Panc1 (cell line): ENCODE data around the gene CACNA1D. TPM values are rescaled to one million over a fixed set of nuclear protein-coding genes. Genes with fewer than 3 reads are reported as not detected.

ENCODE experiments used
- ATAC-seq: fragments of 200-7000 bp; cut with Tn5 transposase; 2 replicates; pipeline ENCODE4 v1.9.1; 2020; ENCODE audit warnings: mild to moderate bottlenecking, moderate library complexity
- BruUV-seq: library from RNA; stranded (reverse); fragments of 400-500 nt; replicated peaks from 2 replicates; lab custom pipeline; 2021; lab: Mats Ljungman, UMichigan
- CTCF ChIA-PET: fragments of 300-600 bp; sonication (Branson Sonifier 250); formaldehyde crosslinking; loops from one replicate; lab custom pipeline; 2022; ENCODE audit warnings: antibody characterized with exemption; lab: Charles Lee
- POLR2A ChIA-PET: fragments of 300-600 bp; sonication (Branson Sonifier 250); formaldehyde crosslinking; loops from one replicate; lab custom pipeline; 2022; ENCODE audit warnings: antibody characterized with exemption; lab: Charles Lee
- DNase-seq: peaks from one replicate; pipeline ENCODE4 v3.0.0-alpha.2; 2010; ENCODE audit warnings: low read depth, low spot score
- H3K27ac ChIP-seq: 2 replicates; pipeline ENCODE4 v1.5.1; 2011; ENCODE audit warnings: mild to moderate bottlenecking, low read length, inconsistent platforms
- H3K27me3 ChIP-seq: fragments of 200-500 bp; sonication (Bioruptor generic); 2 replicates; pipeline ENCODE4 v1.6.0; 2014; ENCODE audit warnings: low read length, inconsistent platforms; ENCODE audit not compliant: control insufficient read depth, insufficient read depth
- H3K36me3 ChIP-seq: fragments of 200-500 bp; sonication (Bioruptor generic); 2 replicates; pipeline ENCODE4 v1.5.1; 2014; ENCODE audit warnings: inconsistent platforms, mild to moderate bottlenecking, low read length, moderate library complexity; ENCODE audit not compliant: control insufficient read depth, insufficient read depth
- H3K4me1 ChIP-seq: 2 replicates; pipeline ENCODE4 v1.5.1; 2011; ENCODE audit warnings: inconsistent platforms, mild to moderate bottlenecking, low read length, moderate library complexity; ENCODE audit not compliant: control insufficient read depth, insufficient read depth
- H3K4me3 ChIP-seq, 2 experiments: 2 replicates each; pipeline ENCODE4 v1.5.1; 2011 to 2012; ENCODE audit warnings: low read depth in 2 of 2, low read length in 2 of 2, mild to moderate bottlenecking in 2 of 2, inconsistent platforms in 1 of 2, moderate library complexity in 1 of 2
- H3K9me3 ChIP-seq: fragments of 200-500 bp; sonication (Bioruptor generic); 2 replicates; pipeline ENCODE4 v1.5.1; 2014; ENCODE audit warnings: low read depth, mild to moderate bottlenecking, inconsistent platforms, low read length, moderate library complexity; ENCODE audit not compliant: control insufficient read depth, insufficient read depth
- CTCF ChIP-seq: fragments of 450-650 bp; IDR thresholded peaks from 2 replicates; pipeline ENCODE4 v1.5.1; 2017; ENCODE audit warnings: mild to moderate bottlenecking
- POLR2AphosphoS5 ChIP-seq: IDR thresholded peaks from 2 replicates; pipeline ENCODE4 v1.6.1; 2012; ENCODE audit warnings: mild to moderate bottlenecking, low read depth, low read length, moderate library complexity
- REST ChIP-seq, 2 experiments: IDR thresholded peaks; 2 replicates each; pipeline ENCODE4 v1.6.1; 2011 to 2012; ENCODE audit warnings: low read depth in 2 of 2, control low read depth in 1 of 2, low read length in 1 of 2, mild to moderate bottlenecking in 1 of 2, moderate library complexity in 1 of 2; ENCODE audit not compliant: insufficient read depth in 1 of 2
- SIN3A ChIP-seq: IDR thresholded peaks from 2 replicates; pipeline ENCODE4 v1.6.1; 2012; ENCODE audit warnings: low read depth, mild to moderate bottlenecking, low read length, moderate library complexity, borderline replicate concordance; ENCODE audit not compliant: insufficient read depth
- TCF7L2 ChIP-seq: IDR thresholded peaks from 2 replicates; pipeline ENCODE4 v1.6.1; 2011; ENCODE audit warnings: mild to moderate bottlenecking, low read depth, low read length, inconsistent platforms
- in situ Hi-C: cut with HindIII; loops from 2 replicates; pipeline ENCODE4 v1.10.0; 2016; ENCODE audit warnings: low sequenced_read_pairs, low pct_unique_long_range_greater_than_20kb
- intact Hi-C: fragments of 100-400 bp; cut with micrococcal nuclease; formaldehyde crosslinking; loops from one replicate; pipeline ENCODE4 v1.10.0; 2022; ENCODE audit not compliant: unreplicated experiment
- total RNA-seq: library from RNA; stranded (reverse); gene quantifications from one replicate; pipeline ENCODE4 v1.2.1, GENCODE V29; 2021; ENCODE audit not compliant: unreplicated experiment

The CACNA1D gene
- total RNA-seq, 1 experiment from 2014 or later = 23.0 TPM

- intact Hi-C loops = no loop called here
- in situ Hi-C loops = no loop called here
- DNase-seq = no peak
- Histone ChIP-seq H3K9me3 (no peaks in the 10 kb centered on the region), H3K27ac (no peak overlapping the region), H3K36me3 (no peaks in the 10 kb centered on the region), H3K4me1 (no peaks in the 10 kb centered on the region), H3K27me3 (no peaks in the 10 kb centered on the region), H3K4me3 (no peak overlapping the region)
- ChIA-PET POLR2A (no interaction called here), CTCF (no interaction called here)
- no peak for TF ChIP-seq TCF7L2
- TF ChIP-seq CTCF = no peak
- no peak for TF ChIP-seq SIN3A
- no peak for TF ChIP-seq POLR2AphosphoS5
- no peak for TF ChIP-seq REST (IDR thresholded peaks at IDR 0.05; ENCODE audit: insufficient read depth in 1 of 2, low read depth in 2 of 2, low read length in 1 of 2)
- no TSS peak for BruUV-seq
- ATAC-seq = no peak
These were observed 210.8 kb downstream of the CACNA1D start for GRCh38 chr3:53705024-53705745.

- CTCF ChIA-PET = no interaction called here
- POLR2A ChIA-PET = no interaction called here
- in situ Hi-C loops = no loop called here
- Histone ChIP-seq H3K27ac (no peak overlapping the region), H3K4me1 (no peaks in the 10 kb centered on the region), H3K4me3 (no peak overlapping the region), H3K9me3 (no peaks in the 10 kb centered on the region), H3K36me3 (no peaks in the 10 kb centered on the region), H3K27me3 (no peaks in the 10 kb centered on the region)
- intact Hi-C loops = no loop called here
- DNase-seq (no peak), ATAC-seq (no peak)
- BruUV-seq = no TSS peak
- TF ChIP-seq TCF7L2 (no peak), SIN3A (no peak), POLR2AphosphoS5 (no peak), CTCF (no peak), REST (IDR thresholded peaks at IDR 0.05; ENCODE audit: insufficient read depth in 1 of 2, low read depth in 2 of 2, low read length in 1 of 2) (no peak)
These were observed 211.4 kb downstream of the CACNA1D start for GRCh38 chr3:53705774-53706173.
